HEK293 (cell line): ENCODE measurements around the gene SYNC.

Experiments
- CTCF ChIP-seq: fragments of 450-650 bp; formaldehyde crosslinking; IDR thresholded peaks from 2 replicates; pipeline ENCODE4 v1.5.1; 2016; ENCODE audit warnings: missing biosample characterization, missing genetic modification characterization
- KLF7 ChIP-seq: fragments of 450-650 bp; formaldehyde crosslinking; IDR thresholded peaks from 2 replicates; pipeline ENCODE4 v1.5.1; 2016; ENCODE audit warnings: missing biosample characterization, missing genetic modification characterization, borderline replicate concordance
- ZFHX2 ChIP-seq: fragments of 450-650 bp; formaldehyde crosslinking; conservative IDR thresholded peaks from 2 replicates; pipeline ENCODE4 v1.5.1; 2016; ENCODE audit warnings: missing biosample characterization, missing genetic modification characterization
- ZNF18 ChIP-seq: fragments of 450-650 bp; formaldehyde crosslinking; IDR thresholded peaks from 2 replicates; pipeline ENCODE4 v1.5.1; 2016; ENCODE audit warnings: missing biosample characterization, missing genetic modification characterization
- ZNF660 ChIP-seq: fragments of 450-650 bp; IDR thresholded peaks from 2 replicates; pipeline ENCODE4 v1.5.1; 2018; ENCODE audit warnings: missing biosample characterization, mild to moderate bottlenecking, missing genetic modification characterization
- ZNF747 ChIP-seq: fragments of 450-650 bp; formaldehyde crosslinking; IDR thresholded peaks from 2 replicates; pipeline ENCODE4 v1.5.1; 2016; ENCODE audit warnings: missing biosample characterization, missing genetic modification characterization
- ZNF76 ChIP-seq: fragments of 450-650 bp; formaldehyde crosslinking; IDR thresholded peaks from 2 replicates; pipeline ENCODE4; 2016; ENCODE audit warnings: low read depth, missing biosample characterization, missing genetic modification characterization, borderline replicate concordance
- TF ChIP-seq, protein P1 (sequence below): fragments of 450-650 bp; formaldehyde crosslinking; IDR thresholded peaks from 2 replicates; pipeline ENCODE4 v1.5.1; 2016; ENCODE audit warnings: missing biosample characterization, missing genetic modification characterization

DNA sequence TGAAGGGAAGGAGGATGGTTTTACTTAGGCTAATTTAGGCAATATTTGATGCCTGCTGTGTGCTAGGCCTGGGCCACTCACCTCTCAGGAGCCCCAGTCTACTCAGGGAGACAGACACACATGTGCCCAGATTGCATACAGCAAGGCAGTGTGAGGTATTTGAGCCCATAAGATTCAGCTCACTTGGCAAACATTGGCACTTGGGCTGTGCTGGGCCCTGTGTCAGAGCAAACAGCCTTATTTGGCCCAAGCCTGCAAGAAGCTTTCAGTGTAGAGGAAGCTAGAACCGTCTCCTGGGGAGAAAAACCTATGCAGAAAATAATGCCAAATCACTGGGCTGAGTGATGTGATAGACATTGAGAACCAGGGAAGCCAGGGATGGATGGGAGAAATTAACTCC is 3.9 kb upstream of the SYNC start:
- TF ChIP-seq ZNF18 (tag by site-specific recombination) (no peak), ZNF747 (no peak), CTCF (no peak), ZNF660 (tag by site-specific recombination) (no peak), ZNF76 (tag by site-specific recombination) (no peak), KLF7 (tag by site-specific recombination) (no peak), ZFHX2 (tag by site-specific recombination) (no peak)
- TF ChIP-seq, protein P1, sequence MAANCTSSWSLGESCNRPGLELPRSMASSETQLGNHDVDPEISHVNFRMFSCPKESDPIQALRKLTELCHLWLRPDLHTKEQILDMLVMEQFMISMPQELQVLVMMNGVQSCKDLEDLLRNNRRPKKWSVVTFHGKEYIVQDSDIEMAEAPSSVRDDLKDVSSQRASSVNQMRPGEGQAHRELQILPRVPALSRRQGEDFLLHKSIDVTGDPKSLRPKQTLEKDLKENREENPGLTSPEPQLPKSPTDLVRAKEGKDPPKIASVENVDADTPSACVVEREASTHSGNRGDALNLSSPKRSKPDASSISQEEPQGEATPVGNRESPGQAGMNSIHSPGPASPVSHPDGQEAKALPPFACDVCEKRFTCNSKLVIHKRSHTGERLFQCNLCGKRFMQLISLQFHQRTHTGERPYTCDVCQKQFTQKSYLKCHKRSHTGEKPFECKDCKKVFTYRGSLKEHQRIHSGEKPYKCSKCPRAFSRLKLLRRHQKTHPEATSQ = no peak
